Testis (tissue), 3 donors: Measurements from ENCODE around the gene ZBTB7C. TPM values are rescaled to one million over a fixed set of nuclear protein-coding genes. Genes with fewer than 3 reads are reported as not detected.

Source experiments
- DNase-seq: peaks from one replicate; pipeline ENCODE4 v3.0.0-alpha.2; 2019
- H3K27ac ChIP-seq, 2 donors: fragments of 200-600 bp; sonication (generic); one replicate each; pipeline ENCODE4 v1.5.1; 2019
- H3K27me3 ChIP-seq: fragments of 200-600 bp; sonication (generic); one replicate; pipeline ENCODE4 v1.5.1; 2019
- H3K36me3 ChIP-seq: fragments of 200-600 bp; sonication (generic); one replicate; pipeline ENCODE4 v1.5.1; 2017; ENCODE audit warnings: low read depth; ENCODE audit errors: missing control alignments
- H3K4me1 ChIP-seq: fragments of 200-600 bp; sonication (generic); one replicate; pipeline ENCODE4 v1.5.1; 2019
- H3K4me3 ChIP-seq, 2 donors: fragments of 200-600 bp; sonication (generic); one replicate each; pipeline ENCODE4 v1.5.1; 2017 to 2019
- H3K9me3 ChIP-seq: fragments of 200-600 bp; sonication (generic); one replicate; pipeline ENCODE4 v1.5.1; 2017
- POLR2A ChIP-seq: fragments of 450-650 bp; IDR thresholded peaks from one replicate; pipeline ENCODE4 v1.6.1; 2017; ENCODE audit warnings: antibody characterized with exemption, mild to moderate bottlenecking, moderate library complexity
- WGBS, 2 donors: methylation state at CpG; one replicate each; pipeline ENCODE4 v1.1.5; 2018; 5-methylcytosine and 5-hydroxymethylcytosine counted together
- intact Hi-C: fragments of 100-400 bp; cut with DNase I; formaldehyde crosslinking; loops from one replicate; pipeline ENCODE4 v1.15.1; 2023; ENCODE audit warnings: low total_unique reads
- polyA plus RNA-seq: library from polyadenylated mRNA; stranded (reverse); fragments of 350-450 nt; fragmentation: Illumina TruSeq; extraction: RNeasy Lipid Tissue Mini Kit (QIAGEN cat#74804); gene quantifications from one replicate; pipeline ENCODE4 v1.2.3, GENCODE V29; 2014; ENCODE audit warnings: low read depth, low replicate concordance; ENCODE audit not compliant: insufficient read depth
- total RNA-seq, 2 donors: library from RNA; depleted of rRNA; stranded (reverse); fragments of >200 nt; gene quantifications; one replicate each; pipeline ENCODE4 v1.2.3, GENCODE V29; 2016
- TF ChIP-seq, protein P1 (sequence below), 3 experiments: fragments of 450-650 bp in 2 of 3; fragments of 200-600 bp in 1 of 3; sonication (generic) in 1 of 3; IDR thresholded peaks; one replicate each; pipeline ENCODE4 v1.5.1; 2016 to 2019; ENCODE audit warnings: antibody characterized with exemption in 3 of 3, mild to moderate bottlenecking in 2 of 3, moderate library complexity in 1 of 3

ZBTB7C gene
- total and polyA plus RNA-seq, 3 donors from 2014 or later: 14.1 to 65.4 (median 42.4) TPM

DNA sequence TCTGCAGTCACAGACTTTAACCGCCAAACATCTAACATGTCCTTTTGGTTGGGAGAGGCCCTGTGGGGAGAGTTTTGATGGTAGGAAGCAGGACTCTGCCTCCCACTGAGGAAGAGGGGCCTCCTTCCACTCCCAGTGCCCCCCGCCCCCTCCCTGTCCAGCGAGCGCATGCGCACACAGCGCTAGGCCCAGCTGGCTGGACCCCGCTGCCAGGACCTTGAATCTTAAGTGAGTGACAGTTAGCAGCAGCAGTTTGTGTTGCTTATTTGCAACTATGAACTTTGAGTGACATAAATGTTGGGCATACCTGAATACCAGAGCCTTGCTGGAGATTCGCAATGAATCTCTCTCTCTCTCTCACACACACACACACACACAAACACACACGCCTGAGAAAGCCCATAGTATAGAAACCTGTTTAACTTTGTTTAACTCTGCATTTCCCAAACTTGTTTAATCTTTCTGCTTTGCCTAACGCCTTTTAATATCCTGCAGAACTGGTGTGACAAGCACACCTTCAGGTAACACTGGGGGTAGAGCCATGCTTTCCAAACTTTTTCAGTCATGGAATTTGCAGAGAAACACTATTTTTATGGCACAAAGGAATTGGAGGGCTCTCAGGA is 344.1 kb downstream of the ZBTB7C start:
- H3K27ac ChIP-seq: no peak overlapping the region
- no peak for DNase-seq
- WGBS, 2 donors: 78 to 90% methylated on average over 10 of the region's 10 CpGs

DNA sequence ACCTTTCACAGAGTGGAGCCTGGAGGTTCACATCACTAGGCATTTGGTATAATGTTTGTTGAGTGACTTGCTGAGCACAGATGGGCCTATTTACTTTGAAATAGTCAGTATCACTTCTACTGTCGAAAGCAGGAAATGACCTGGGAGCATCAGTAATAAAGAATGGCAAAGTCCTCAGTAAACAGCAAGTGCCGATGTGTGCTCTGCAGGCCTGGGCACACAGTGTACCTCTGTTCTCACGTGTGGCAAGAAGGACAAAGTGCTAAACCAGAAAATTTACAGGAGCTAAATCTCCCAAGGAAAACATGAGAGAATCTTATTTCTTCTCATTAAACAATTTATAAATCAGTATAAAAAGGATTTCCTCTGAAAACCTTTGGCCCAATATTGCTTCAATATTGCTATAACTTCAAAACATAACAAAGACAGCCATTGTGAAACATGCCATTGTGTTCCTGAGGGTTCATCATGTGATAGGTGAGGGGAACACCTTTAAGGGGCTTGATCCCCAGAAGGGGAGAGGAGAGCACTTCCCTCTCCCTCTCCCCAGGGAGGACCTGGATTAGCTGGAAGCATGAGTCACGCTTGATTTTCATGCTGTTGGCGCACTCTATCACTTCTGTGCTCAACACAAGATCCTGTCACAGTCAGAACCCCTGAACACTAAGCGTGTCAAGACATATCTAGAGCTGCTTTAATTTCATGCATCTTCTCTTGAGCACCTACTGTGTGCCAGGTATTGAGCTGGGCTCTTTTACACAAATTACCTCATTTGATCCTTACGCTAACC is 347.2 kb downstream of the ZBTB7C start:
- H3K4me1 ChIP-seq: no peaks in the 10 kb centered on the region
- H3K27me3 ChIP-seq: no peaks in the 10 kb centered on the region
- no peak overlapping the region for H3K4me3 ChIP-seq
- H3K36me3 ChIP-seq: no peaks in the 10 kb centered on the region
- intact Hi-C loops: no loop called here
- no peak for DNase-seq
- H3K27ac ChIP-seq: no peak overlapping the region
- WGBS, 2 donors: 82 to 83% methylated on average over 7 of the region's 7 CpGs
- H3K9me3 ChIP-seq: no peaks in the 10 kb centered on the region
- TF ChIP-seq POLR2A: no peak
- TF ChIP-seq, protein P1, sequence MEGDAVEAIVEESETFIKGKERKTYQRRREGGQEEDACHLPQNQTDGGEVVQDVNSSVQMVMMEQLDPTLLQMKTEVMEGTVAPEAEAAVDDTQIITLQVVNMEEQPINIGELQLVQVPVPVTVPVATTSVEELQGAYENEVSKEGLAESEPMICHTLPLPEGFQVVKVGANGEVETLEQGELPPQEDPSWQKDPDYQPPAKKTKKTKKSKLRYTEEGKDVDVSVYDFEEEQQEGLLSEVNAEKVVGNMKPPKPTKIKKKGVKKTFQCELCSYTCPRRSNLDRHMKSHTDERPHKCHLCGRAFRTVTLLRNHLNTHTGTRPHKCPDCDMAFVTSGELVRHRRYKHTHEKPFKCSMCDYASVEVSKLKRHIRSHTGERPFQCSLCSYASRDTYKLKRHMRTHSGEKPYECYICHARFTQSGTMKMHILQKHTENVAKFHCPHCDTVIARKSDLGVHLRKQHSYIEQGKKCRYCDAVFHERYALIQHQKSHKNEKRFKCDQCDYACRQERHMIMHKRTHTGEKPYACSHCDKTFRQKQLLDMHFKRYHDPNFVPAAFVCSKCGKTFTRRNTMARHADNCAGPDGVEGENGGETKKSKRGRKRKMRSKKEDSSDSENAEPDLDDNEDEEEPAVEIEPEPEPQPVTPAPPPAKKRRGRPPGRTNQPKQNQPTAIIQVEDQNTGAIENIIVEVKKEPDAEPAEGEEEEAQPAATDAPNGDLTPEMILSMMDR (IDR thresholded peaks at IDR 0.05): no peak

More for the DNA sequence above, 344.1 kb downstream of the ZBTB7C start:
- no peaks in the 10 kb centered on the region for H3K9me3 ChIP-seq
- no peak for TF ChIP-seq POLR2A
- TF ChIP-seq, protein P1 (IDR thresholded peaks at IDR 0.05): no peak
- intact Hi-C loops: no loop called here
- no peak overlapping the region for H3K4me3 ChIP-seq
- H3K36me3 ChIP-seq: no peaks in the 10 kb centered on the region
- no peaks in the 10 kb centered on the region for H3K4me1 ChIP-seq
- no peaks in the 10 kb centered on the region for H3K27me3 ChIP-seq

DNA sequence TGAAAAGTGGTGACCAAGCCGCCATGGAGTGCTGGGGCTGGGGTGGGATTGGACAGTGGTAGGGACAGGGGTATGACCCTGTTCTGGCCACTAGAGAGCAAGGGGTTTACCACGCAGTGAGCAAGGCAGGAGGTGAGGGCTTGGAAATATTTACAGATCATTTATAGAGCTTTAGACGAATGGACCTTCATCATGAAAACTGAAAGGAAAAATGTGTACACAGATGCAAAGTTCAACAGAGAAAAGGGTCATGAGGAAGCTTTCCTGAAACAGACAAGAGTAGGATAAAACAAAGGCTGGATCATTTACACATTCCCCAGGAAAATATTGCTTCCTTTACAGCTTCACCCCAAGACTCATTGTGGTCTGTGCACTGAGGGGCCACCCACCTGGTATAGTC is 348.2 kb downstream of the ZBTB7C start:
- DNase-seq: no peak
- H3K4me1 ChIP-seq: no peaks in the 10 kb centered on the region
- 78 to 80% methylated on average over 3 of the region's 3 CpGs for WGBS, 2 donors
- TF ChIP-seq, protein P1 (IDR thresholded peaks at IDR 0.05): no peak
- TF ChIP-seq POLR2A: no peak
- no peaks in the 10 kb centered on the region for H3K27me3 ChIP-seq
- H3K27ac ChIP-seq: no peak overlapping the region
- no peak overlapping the region for H3K4me3 ChIP-seq
- intact Hi-C loops: no loop called here
- H3K36me3 ChIP-seq: no peaks in the 10 kb centered on the region
- H3K9me3 ChIP-seq: no peaks in the 10 kb centered on the region

DNA sequence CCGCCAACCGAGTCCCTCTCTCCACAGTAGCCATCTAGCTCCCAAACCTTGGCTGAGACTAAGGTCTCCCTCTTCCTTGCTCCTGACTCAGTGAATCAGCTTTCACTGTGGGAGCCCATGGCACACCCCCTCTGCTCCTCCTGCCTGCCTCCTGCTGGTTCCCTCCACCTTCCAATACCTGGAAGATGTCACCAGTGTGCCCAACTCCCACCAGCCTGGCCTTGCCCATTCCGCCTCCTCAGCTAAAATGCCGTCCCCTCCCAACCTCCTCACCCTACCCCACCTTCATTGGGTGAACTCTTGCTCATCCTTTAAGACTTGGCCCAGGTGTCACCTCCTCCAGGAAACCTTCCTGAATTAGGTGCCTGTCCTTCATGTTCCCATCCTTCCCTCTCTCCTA is 348.8 kb downstream of the ZBTB7C start:
- intact Hi-C loops: no loop called here
- Histone ChIP-seq H3K9me3 (no peaks in the 10 kb centered on the region), H3K4me1 (no peaks in the 10 kb centered on the region), H3K27ac (no peak overlapping the region), H3K36me3 (no peaks in the 10 kb centered on the region), H3K4me3 (no peak overlapping the region), H3K27me3 (no peaks in the 10 kb centered on the region)
- no peak for DNase-seq
- TF ChIP-seq, protein P1 (IDR thresholded peaks at IDR 0.05): no peak
- TF ChIP-seq POLR2A: no peak
- 75 to 88% methylated on average over 4 of the region's 4 CpGs for WGBS, 2 donors
